DND-41 (cell line): Measurements from ENCODE around the gene GRIA4.

ENCODE experiments used
- EZH2 ChIP-seq: IDR thresholded peaks from 3 replicates; pipeline ENCODE4 v1.6.1; 2012; ENCODE audit warnings: borderline replicate concordance, low read depth, mild to moderate bottlenecking, moderate library complexity, low read length, inconsistent platforms; ENCODE audit not compliant: severe bottlenecking
- TF ChIP-seq, protein P1 (sequence below): IDR thresholded peaks from 2 replicates; pipeline ENCODE4 v1.5.1; 2012; ENCODE audit warnings: borderline replicate concordance, low read length, moderate library complexity, mild to moderate bottlenecking; ENCODE audit not compliant: poor library complexity, severe bottlenecking; ENCODE audit errors: extremely low read depth

DNA sequence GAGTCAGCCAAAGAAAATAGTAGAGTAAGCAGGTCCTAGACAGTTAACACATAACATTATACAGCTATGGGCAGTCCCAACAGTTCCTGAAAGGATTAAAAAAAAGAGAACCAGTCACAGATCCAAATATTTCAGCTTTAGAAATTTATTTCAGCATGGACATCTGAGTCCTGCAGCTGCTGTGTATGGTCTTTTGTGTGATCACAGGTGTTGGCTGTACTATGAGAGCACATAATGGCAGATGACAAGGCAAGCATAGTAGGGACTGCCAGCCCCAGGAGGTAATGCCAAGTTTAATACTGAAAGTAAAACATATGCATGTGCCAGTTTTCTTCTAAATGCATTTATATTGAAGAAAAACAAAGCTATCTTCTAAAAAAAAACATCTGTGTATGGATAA, 158.1 kb downstream of the GRIA4 start:
- TF ChIP-seq, protein P1, sequence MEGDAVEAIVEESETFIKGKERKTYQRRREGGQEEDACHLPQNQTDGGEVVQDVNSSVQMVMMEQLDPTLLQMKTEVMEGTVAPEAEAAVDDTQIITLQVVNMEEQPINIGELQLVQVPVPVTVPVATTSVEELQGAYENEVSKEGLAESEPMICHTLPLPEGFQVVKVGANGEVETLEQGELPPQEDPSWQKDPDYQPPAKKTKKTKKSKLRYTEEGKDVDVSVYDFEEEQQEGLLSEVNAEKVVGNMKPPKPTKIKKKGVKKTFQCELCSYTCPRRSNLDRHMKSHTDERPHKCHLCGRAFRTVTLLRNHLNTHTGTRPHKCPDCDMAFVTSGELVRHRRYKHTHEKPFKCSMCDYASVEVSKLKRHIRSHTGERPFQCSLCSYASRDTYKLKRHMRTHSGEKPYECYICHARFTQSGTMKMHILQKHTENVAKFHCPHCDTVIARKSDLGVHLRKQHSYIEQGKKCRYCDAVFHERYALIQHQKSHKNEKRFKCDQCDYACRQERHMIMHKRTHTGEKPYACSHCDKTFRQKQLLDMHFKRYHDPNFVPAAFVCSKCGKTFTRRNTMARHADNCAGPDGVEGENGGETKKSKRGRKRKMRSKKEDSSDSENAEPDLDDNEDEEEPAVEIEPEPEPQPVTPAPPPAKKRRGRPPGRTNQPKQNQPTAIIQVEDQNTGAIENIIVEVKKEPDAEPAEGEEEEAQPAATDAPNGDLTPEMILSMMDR, result no peak
- TF ChIP-seq EZH2, result no peak
